Measurements from ENCODE around the gene ARF1. TPM values are rescaled to one million over a fixed set of nuclear protein-coding genes. Genes with fewer than 3 reads are reported as not detected.
"Not testable (repeated sequence)": the region's sequence is repeated elsewhere in the genome, so short reads cannot be mapped to it uniquely, and the experiment has no call there.

ARF1 gene
- total RNA-seq, 1 donor from 2014 or later, result 288 TPM

DNA sequence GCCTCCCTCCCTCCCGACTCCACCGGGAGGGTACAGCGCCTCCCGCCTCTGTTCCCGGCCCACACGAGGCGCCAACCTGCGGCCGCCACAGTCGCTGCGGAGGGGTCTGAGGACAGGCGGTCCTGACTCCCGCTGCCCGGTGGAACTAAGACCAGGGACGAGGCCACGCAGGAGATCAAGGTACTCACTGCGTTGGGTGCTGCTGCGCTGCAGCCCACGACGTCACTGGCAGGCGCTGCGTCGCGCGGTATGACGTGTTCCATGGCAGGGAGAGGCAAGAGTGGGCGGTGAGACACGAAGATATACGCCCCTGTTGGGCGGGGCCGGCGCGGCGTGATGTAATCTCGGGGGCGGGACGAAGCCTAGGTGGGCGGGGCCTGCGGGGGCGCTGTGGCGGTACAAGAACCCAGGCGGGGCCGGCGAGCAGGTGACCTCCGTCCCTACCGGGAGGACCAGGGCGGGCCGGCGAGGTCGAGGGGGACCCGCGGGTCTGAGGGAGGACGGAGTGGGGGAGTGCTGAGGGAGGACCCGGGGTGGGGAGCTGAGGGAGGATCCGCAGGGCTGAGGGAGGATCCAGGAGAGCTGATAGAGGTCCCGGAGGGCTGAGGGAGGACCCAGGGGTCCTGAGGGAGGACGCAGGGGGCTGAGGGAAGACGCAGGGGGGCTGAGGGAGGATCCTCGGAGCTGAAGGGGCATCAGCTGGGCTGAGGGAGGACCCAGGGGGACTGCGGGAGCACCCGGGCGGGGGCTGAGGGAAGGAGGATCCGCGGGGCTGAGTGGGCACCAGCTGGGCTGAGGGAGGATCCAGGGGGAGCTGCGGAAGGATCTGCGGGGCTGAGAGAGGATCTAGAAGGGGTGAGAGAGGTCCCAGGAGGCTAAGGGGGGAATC, 26.8 kb downstream of the ARF1 start, which contains the start of gene MRPL55:
TSS of gene MRPL55 (minus strand) at position 227 of the 889 bp plus-strand sequence. CDS start 1,039 bp downstream, outside the sequence.
- DNase-seq (ENCODE audit: extremely low spot score, unreplicated experiment), result peak; percentile 99
- Mint-ChIP-seq H3K4me3 (peak within 1 kb of the TSS; percentile 96), H3K4me1 (ENCODE audit: unreplicated experiment) (peaks cover 11% of the 10 kb centered on the region), H3K27me3 (no peaks in the 10 kb centered on the region), H3K9me3 (no peaks in the 10 kb centered on the region), H3K27ac (peak within 1 kb of the TSS; percentile 98), H3K36me3 (no peaks in the 10 kb centered on the region)
- TF ChIP-seq CTCF (conservative IDR thresholded peaks at IDR 0.05), result peak; percentile 45

DNA sequence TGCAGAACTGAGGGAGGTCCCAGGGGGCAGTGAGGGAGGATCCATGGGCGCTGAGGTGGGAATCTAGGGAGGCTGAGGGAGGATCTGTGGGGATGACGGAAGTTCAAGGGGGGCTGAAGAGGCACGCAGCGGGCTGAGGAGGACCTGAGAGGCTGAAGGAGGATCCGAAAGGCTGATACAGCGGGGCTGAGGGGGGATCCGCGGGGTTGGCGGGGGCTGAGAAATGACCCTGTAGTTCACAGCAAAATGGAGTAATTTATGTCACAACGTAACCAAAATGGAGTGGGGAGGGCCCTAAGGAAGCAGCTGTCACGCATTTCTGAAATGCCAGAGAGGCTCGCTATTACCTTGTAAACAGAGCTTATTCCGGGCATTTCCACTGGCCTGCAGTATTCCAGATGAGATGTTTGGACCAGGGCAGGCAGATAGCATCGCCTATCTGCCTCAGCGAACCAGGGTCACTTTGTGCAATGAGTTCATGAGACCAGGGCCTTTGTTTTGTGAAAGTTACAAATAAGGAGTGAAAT, 27.5 kb downstream of the ARF1 start:
- TF ChIP-seq CTCF (conservative IDR thresholded peaks at IDR 0.05), result no peak
- no peak for DNase-seq (ENCODE audit: extremely low spot score, unreplicated experiment)
- H3K9me3 Mint-ChIP-seq, result no peaks in the 10 kb centered on the region
- H3K4me1 Mint-ChIP-seq (ENCODE audit: unreplicated experiment), result peaks cover 6% of the 10 kb centered on the region
- peak overlapping the region; percentile 98 for H3K27ac Mint-ChIP-seq
- H3K4me3 Mint-ChIP-seq, result peak overlapping the region; percentile 96
- no peaks in the 10 kb centered on the region for H3K36me3 Mint-ChIP-seq
- no peaks in the 10 kb centered on the region for H3K27me3 Mint-ChIP-seq

DNA sequence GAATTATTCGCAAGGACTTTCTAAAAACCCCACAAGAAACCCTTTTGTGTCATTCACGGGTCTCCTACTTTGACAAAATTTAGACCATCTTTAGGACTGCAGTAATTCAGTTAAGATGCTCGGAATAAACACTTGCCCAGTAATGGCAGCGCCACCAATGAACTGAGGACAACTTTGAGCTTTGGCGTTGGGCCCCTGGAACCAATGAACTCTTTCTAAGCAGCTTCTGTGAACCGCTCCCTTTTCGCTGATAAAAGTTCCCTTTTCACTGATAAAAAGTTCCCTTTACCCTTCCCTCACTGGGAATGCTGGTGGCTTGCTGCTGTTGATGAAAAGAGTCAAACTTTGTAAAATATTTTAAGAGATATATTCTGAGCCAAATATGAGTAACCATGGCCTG, 28.0 kb downstream of the ARF1 start:
- H3K4me1 Mint-ChIP-seq (ENCODE audit: unreplicated experiment), result peaks cover 6% of the 10 kb centered on the region
- H3K36me3 Mint-ChIP-seq, result no peaks in the 10 kb centered on the region
- no peaks in the 10 kb centered on the region for H3K27me3 Mint-ChIP-seq
- no peak for TF ChIP-seq CTCF (conservative IDR thresholded peaks at IDR 0.05)
- DNase-seq (ENCODE audit: extremely low spot score, unreplicated experiment), result no peak
- no peaks in the 10 kb centered on the region for H3K9me3 Mint-ChIP-seq
- peak overlapping the region; percentile 96 for H3K4me3 Mint-ChIP-seq
- peak overlapping the region; percentile 98 for H3K27ac Mint-ChIP-seq

- not testable (repeated sequence) for H3K27ac Mint-ChIP-seq; H3K4me3 Mint-ChIP-seq; H3K4me1 Mint-ChIP-seq (ENCODE audit: unreplicated experiment); H3K9me3 Mint-ChIP-seq; H3K36me3 Mint-ChIP-seq; DNase-seq (ENCODE audit: extremely low spot score, unreplicated experiment); H3K27me3 Mint-ChIP-seq
Observed at GRCh38 chr1:228111315-228111714, 28.8 kb downstream of the ARF1 start.

GRCh38 chr1:228112167-228112566, 29.7 kb downstream of the ARF1 start:
- Mint-ChIP-seq H3K36me3 (no peaks in the 10 kb centered on the region), H3K27me3 (no peaks in the 10 kb centered on the region), H3K4me1 (ENCODE audit: unreplicated experiment) (peaks cover 6% of the 10 kb centered on the region), H3K27ac (no peak overlapping the region), H3K4me3 (no peak overlapping the region), H3K9me3 (no peaks in the 10 kb centered on the region)
- no peak for TF ChIP-seq CTCF (conservative IDR thresholded peaks at IDR 0.05)
- DNase-seq (ENCODE audit: extremely low spot score, unreplicated experiment), result no peak

DNA sequence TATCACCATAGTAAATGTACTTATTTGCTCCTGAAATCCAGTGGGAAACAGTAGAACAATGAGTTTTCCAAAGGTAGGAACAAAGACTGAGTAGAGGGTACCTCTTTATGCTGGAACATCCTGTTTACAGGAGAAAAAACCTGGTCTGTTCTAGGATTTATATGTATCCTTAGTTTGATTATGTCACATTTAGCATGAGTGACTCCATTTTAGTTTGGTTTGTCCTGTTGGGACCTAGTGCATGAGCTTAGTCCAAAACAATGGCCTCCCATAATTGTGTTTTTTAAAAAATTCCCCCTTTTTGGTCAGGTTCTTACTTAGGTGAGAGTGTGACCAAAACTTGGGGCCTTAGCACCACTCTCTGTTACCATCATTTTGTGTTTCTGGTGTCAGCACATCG, 30.1 kb downstream of the ARF1 start:
- Mint-ChIP-seq H3K4me1 (ENCODE audit: unreplicated experiment) (peaks cover 6% of the 10 kb centered on the region), H3K9me3 (no peaks in the 10 kb centered on the region), H3K27me3 (no peaks in the 10 kb centered on the region), H3K36me3 (peaks cover 3% of the 10 kb centered on the region), H3K27ac (no peak overlapping the region), H3K4me3 (no peak overlapping the region)
- TF ChIP-seq CTCF (conservative IDR thresholded peaks at IDR 0.05), result no peak
- DNase-seq (ENCODE audit: extremely low spot score, unreplicated experiment), result no peak
